SK-N-SH treated with all-trans-retinoic acid at 6 μM for 48 hours (cell line): ENCODE results near the gene WDR37.

ENCODE experiments used
- ATAC-seq: fragments of 200-7000 bp; cut with Tn5 transposase; 3 replicates; pipeline ENCODE4 v1.9.1; 2020; ENCODE audit warnings: mild to moderate bottlenecking, moderate library complexity
- ARNTL ChIP-seq: fragments of 450-650 bp; formaldehyde crosslinking; IDR thresholded peaks from 2 replicates; pipeline ENCODE4 v1.5.0; 2020; ENCODE audit warnings: low read depth, mild to moderate bottlenecking, moderate library complexity, borderline replicate concordance
- BACH2 ChIP-seq: fragments of 250-450 bp; sonication (Bioruptor Pico); IDR thresholded peaks from 2 replicates; pipeline ENCODE4 v1.9.0; 2021; ENCODE audit warnings: mild to moderate bottlenecking, borderline replicate concordance
- CSDC2 ChIP-seq: fragments of 250-450 bp; sonication (Bioruptor Pico); IDR thresholded peaks from 2 replicates; pipeline ENCODE4 v1.5.0; 2020; ENCODE audit warnings: mild to moderate bottlenecking, moderate library complexity
- ESRRG ChIP-seq: fragments of 250-450 bp; sonication (Bioruptor Pico); IDR thresholded peaks from 2 replicates; pipeline ENCODE4 v1.6.1; 2021; ENCODE audit warnings: mild to moderate bottlenecking
- GLIS3 ChIP-seq: fragments of 250-450 bp; sonication (Bioruptor Pico); IDR thresholded peaks from 2 replicates; pipeline ENCODE4 v1.5.0; 2020; ENCODE audit warnings: mild to moderate bottlenecking, moderate library complexity
- OSR1 ChIP-seq: fragments of 250-450 bp; sonication (Bioruptor Pico); IDR thresholded peaks from 2 replicates; pipeline ENCODE4 v1.8.0; 2022; ENCODE audit warnings: moderate library complexity, mild to moderate bottlenecking, inconsistent platforms
- RARB ChIP-seq: fragments of 250-450 bp; sonication (Bioruptor Pico); IDR thresholded peaks from 2 replicates; pipeline ENCODE4 v1.8.0; 2021; ENCODE audit warnings: mild to moderate bottlenecking, moderate library complexity
- SNAI2 ChIP-seq: fragments of 250-450 bp; sonication (Bioruptor Pico); IDR thresholded peaks from 2 replicates; pipeline ENCODE4 v1.5.0; 2020; ENCODE audit warnings: mild to moderate bottlenecking, moderate library complexity
- TCF4 ChIP-seq: fragments of 250-450 bp; sonication (Bioruptor Pico); IDR thresholded peaks from 2 replicates; pipeline ENCODE4 v1.8.0; 2021; ENCODE audit warnings: mild to moderate bottlenecking, moderate library complexity, borderline replicate concordance
- TOX ChIP-seq: fragments of 250-450 bp; sonication (Bioruptor Pico); IDR thresholded peaks from 2 replicates; pipeline ENCODE4 v1.8.0; 2021; ENCODE audit warnings: mild to moderate bottlenecking, moderate library complexity, borderline replicate concordance
- ZC3H10 ChIP-seq: fragments of 250-450 bp; sonication (Bioruptor Pico); IDR thresholded peaks from 2 replicates; pipeline ENCODE4 v1.5.1; 2021; ENCODE audit warnings: mild to moderate bottlenecking, moderate library complexity
- ZFP3 ChIP-seq: fragments of 250-450 bp; sonication (Bioruptor Pico); IDR thresholded peaks from 2 replicates; pipeline ENCODE4 v1.5.0; 2020; ENCODE audit warnings: mild to moderate bottlenecking, moderate library complexity
- ZFP30 ChIP-seq: fragments of 450-650 bp; formaldehyde crosslinking; IDR thresholded peaks from 2 replicates; pipeline ENCODE4 v1.5.0; 2022; ENCODE audit warnings: mild to moderate bottlenecking, moderate library complexity
- ZNF565 ChIP-seq: fragments of 450-650 bp; formaldehyde crosslinking; conservative IDR thresholded peaks from 2 replicates; pipeline ENCODE4 v1.5.0; 2020; ENCODE audit warnings: low read depth, mild to moderate bottlenecking, moderate library complexity
- ZNF70 ChIP-seq: fragments of 450-650 bp; formaldehyde crosslinking; IDR thresholded peaks from 2 replicates; pipeline ENCODE4 v1.5.0; 2020; ENCODE audit warnings: mild to moderate bottlenecking, moderate library complexity
- ZNF8 ChIP-seq: fragments of 450-650 bp; formaldehyde crosslinking; IDR thresholded peaks from 2 replicates; pipeline ENCODE4 v1.5.0; 2020; ENCODE audit warnings: mild to moderate bottlenecking, moderate library complexity
- TF ChIP-seq, protein P1 (sequence below): fragments of 250-450 bp; sonication (Bioruptor Pico); IDR thresholded peaks from 2 replicates; pipeline ENCODE4 v1.5.1; 2021; ENCODE audit warnings: mild to moderate bottlenecking, moderate library complexity
- TF ChIP-seq, protein P2 (sequence below): fragments of 250-450 bp; sonication (Bioruptor Pico); IDR thresholded peaks from 2 replicates; pipeline ENCODE4 v1.8.0; 2020; ENCODE audit warnings: mild to moderate bottlenecking, moderate library complexity, borderline replicate concordance
- TF ChIP-seq, protein P3 (sequence below): fragments of 250-450 bp; sonication (Bioruptor Pico); IDR thresholded peaks from 2 replicates; pipeline ENCODE4 v1.8.0; 2021; ENCODE audit warnings: low read depth, mild to moderate bottlenecking, moderate library complexity, borderline replicate concordance

WDR37 gene

GRCh38 chr10:1096287-1096889 is 40.2 kb downstream of the WDR37 start:
- TF ChIP-seq ZFP3 (CRISPR knock-in tag) (no peak), ARNTL (CRISPR knock-in tag) (no peak), ZFP30 (CRISPR knock-in tag) (no peak), BACH2 (CRISPR knock-in tag) (no peak)
- TF ChIP-seq, protein P1, sequence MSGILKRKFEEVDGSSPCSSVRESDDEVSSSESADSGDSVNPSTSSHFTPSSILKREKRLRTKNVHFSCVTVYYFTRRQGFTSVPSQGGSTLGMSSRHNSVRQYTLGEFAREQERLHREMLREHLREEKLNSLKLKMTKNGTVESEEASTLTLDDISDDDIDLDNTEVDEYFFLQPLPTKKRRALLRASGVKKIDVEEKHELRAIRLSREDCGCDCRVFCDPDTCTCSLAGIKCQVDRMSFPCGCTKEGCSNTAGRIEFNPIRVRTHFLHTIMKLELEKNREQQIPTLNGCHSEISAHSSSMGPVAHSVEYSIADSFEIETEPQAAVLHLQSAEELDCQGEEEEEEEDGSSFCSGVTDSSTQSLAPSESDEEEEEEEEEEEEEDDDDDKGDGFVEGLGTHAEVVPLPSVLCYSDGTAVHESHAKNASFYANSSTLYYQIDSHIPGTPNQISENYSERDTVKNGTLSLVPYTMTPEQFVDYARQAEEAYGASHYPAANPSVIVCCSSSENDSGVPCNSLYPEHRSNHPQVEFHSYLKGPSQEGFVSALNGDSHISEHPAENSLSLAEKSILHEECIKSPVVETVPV, result no peak
- ATAC-seq, result no peak

- ATAC-seq, result no peak
- TF ChIP-seq RARB (CRISPR knock-in tag), result no peak
- TF ChIP-seq ZFP30 (CRISPR knock-in tag), result no peak
- no peak for TF ChIP-seq SNAI2 (CRISPR knock-in tag)
- TF ChIP-seq TCF4 (CRISPR knock-in tag), result no peak
- TF ChIP-seq, all 23 proteins: peak for 0
Measured at GRCh38 chr10:1097436-1097835, 41.3 kb downstream of the WDR37 start.

GRCh38 chr10:1100143-1100542 is 44.0 kb downstream of the WDR37 start:
- no peak for ATAC-seq
- no peak for TF ChIP-seq ESRRG (CRISPR knock-in tag)
- no peak for TF ChIP-seq ZNF8 (CRISPR knock-in tag)

GRCh38 chr10:1100691-1101368 is 44.6 kb downstream of the WDR37 start:
- TF ChIP-seq ZFP3 (CRISPR knock-in tag), result no peak
- TF ChIP-seq, protein P2, sequence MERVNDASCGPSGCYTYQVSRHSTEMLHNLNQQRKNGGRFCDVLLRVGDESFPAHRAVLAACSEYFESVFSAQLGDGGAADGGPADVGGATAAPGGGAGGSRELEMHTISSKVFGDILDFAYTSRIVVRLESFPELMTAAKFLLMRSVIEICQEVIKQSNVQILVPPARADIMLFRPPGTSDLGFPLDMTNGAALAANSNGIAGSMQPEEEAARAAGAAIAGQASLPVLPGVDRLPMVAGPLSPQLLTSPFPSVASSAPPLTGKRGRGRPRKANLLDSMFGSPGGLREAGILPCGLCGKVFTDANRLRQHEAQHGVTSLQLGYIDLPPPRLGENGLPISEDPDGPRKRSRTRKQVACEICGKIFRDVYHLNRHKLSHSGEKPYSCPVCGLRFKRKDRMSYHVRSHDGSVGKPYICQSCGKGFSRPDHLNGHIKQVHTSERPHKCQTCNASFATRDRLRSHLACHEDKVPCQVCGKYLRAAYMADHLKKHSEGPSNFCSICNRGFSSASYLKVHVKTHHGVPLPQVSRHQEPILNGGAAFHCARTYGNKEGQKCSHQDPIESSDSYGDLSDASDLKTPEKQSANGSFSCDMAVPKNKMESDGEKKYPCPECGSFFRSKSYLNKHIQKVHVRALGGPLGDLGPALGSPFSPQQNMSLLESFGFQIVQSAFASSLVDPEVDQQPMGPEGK (CRISPR knock-in tag), result no peak
- no peak for TF ChIP-seq OSR1 (CRISPR knock-in tag)
- TF ChIP-seq, protein P3, sequence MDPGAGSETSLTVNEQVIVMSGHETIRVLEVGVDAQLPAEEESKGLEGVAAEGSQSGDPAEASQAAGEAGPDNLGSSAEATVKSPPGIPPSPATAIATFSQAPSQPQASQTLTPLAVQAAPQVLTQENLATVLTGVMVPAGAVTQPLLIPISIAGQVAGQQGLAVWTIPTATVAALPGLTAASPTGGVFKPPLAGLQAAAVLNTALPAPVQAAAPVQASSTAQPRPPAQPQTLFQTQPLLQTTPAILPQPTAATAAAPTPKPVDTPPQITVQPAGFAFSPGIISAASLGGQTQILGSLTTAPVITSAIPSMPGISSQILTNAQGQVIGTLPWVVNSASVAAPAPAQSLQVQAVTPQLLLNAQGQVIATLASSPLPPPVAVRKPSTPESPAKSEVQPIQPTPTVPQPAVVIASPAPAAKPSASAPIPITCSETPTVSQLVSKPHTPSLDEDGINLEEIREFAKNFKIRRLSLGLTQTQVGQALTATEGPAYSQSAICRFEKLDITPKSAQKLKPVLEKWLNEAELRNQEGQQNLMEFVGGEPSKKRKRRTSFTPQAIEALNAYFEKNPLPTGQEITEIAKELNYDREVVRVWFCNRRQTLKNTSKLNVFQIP (CRISPR knock-in tag), result no peak
- TF ChIP-seq ZC3H10, result no peak
- no peak for TF ChIP-seq ZFP30 (CRISPR knock-in tag)
- ATAC-seq, result no peak

- TF ChIP-seq ZNF565, result no peak
- no peak for TF ChIP-seq RARB (CRISPR knock-in tag)
- TF ChIP-seq OSR1 (CRISPR knock-in tag), result no peak
- no peak for TF ChIP-seq TOX (CRISPR knock-in tag)
- TF ChIP-seq, protein P1, result no peak
- TF ChIP-seq CSDC2 (CRISPR knock-in tag), result no peak
- no peak for TF ChIP-seq ARNTL (CRISPR knock-in tag)
- no peak for TF ChIP-seq ZFP30 (CRISPR knock-in tag)
- no peak for TF ChIP-seq GLIS3
- no peak for TF ChIP-seq ZNF70
- TF ChIP-seq, all 23 proteins: peak for 0
- no peak for ATAC-seq
Measured at GRCh38 chr10:1101946-1102345, 45.8 kb downstream of the WDR37 start.
